GM12878 (cell line): ENCODE data around the gene TUFM. TPM values are rescaled to one million over a fixed set of nuclear protein-coding genes. Genes with fewer than 3 reads are reported as not detected.

ENCODE experiments used
- ATAC-seq: fragments of 200-7000 bp; cut with Tn5 transposase; 3 replicates; pipeline ENCODE4 v1.9.1; 2020; ENCODE audit warnings: mild to moderate bottlenecking, moderate library complexity
- BruUV-seq: library from RNA; stranded (reverse); fragments of 400-500 nt; replicated peaks from 2 replicates; lab custom pipeline; 2021; lab: Mats Ljungman, UMichigan
- CTCF ChIA-PET: fragments of 300-600 bp; sonication (Branson Sonifier 250); formaldehyde crosslinking; extraction: SDS; loops from one replicate; lab custom pipeline; 2021; ENCODE audit warnings: inconsistent platforms; lab: Yijun Ruan, JAX
- POLR2A ChIA-PET: fragments of 350-600 bp; formaldehyde crosslinking; extraction: SDS; loops from one replicate; lab custom pipeline; 2021; ENCODE audit warnings: inconsistent platforms; lab: Charles Lee
- RAD21 ChIA-PET: fragments of 300-600 bp; sonication (Branson Sonifier 250); formaldehyde crosslinking; loops from one replicate; lab custom pipeline; 2023; ENCODE audit warnings: antibody characterized with exemption; ENCODE audit not compliant: unreplicated experiment; lab: Charles Lee
- SMC1A ChIA-PET: fragments of 300-600 bp; sonication (Branson Sonifier 250); formaldehyde crosslinking; loops from one replicate; lab custom pipeline; 2023; ENCODE audit not compliant: unreplicated experiment, uncharacterized antibody; lab: Charles Lee
- DNase-seq: peaks from one replicate; pipeline ENCODE4 v3.0.0-alpha.2; 2011; ENCODE audit warnings: low read depth, low spot score
- FAIRE-seq: peaks from 3 replicates; lab custom pipeline; 2011; peaks lifted over from hg19 to GRCh38; lab: Jason Lieb, UNC
- H2AFZ ChIP-seq: 2 replicates; pipeline ENCODE4 v1.6.0; 2011; ENCODE audit warnings: low read depth, low read length, control low read depth; ENCODE audit not compliant: control insufficient read depth
- H3K27ac ChIP-seq: 2 replicates; pipeline ENCODE4 v1.5.1; 2011; ENCODE audit warnings: control low read depth; ENCODE audit not compliant: control insufficient read depth, insufficient read depth
- H3K27me3 ChIP-seq, 2 experiments: replicated peaks in 1 of 2; 2 replicates each; pipeline versions ENCODE4 v1.6.0 to v1.6.1; 2011; ENCODE audit warnings: low read length in 1 of 2; ENCODE audit not compliant: control insufficient read depth in 2 of 2, insufficient read depth in 2 of 2
- H3K36me3 ChIP-seq, 2 experiments: 2 replicates each; pipeline ENCODE4 v1.5.1; 2011; ENCODE audit warnings: low read length in 1 of 2; ENCODE audit not compliant: control insufficient read depth in 2 of 2, insufficient read depth in 2 of 2
- H3K4me1 ChIP-seq: 2 replicates; pipeline ENCODE4 v1.6.1; 2011; ENCODE audit warnings: mild to moderate bottlenecking, low read length, moderate library complexity, mixed read lengths; ENCODE audit not compliant: control insufficient read depth, insufficient read depth
- H3K4me2 ChIP-seq: 2 replicates; pipeline ENCODE4 v1.6.0; 2011; ENCODE audit warnings: control low read depth; ENCODE audit not compliant: control insufficient read depth, insufficient read depth
- H3K4me3 ChIP-seq: fragments of 200-600 bp; sonication (generic); 2 replicates; pipeline ENCODE4 v1.5.1; 2016
- H3K79me2 ChIP-seq: 2 replicates; pipeline ENCODE4 v1.6.0; 2011; ENCODE audit warnings: low read length; ENCODE audit not compliant: control insufficient read depth, insufficient read depth
- H3K9ac ChIP-seq: 2 replicates; pipeline ENCODE4 v1.8.0; 2011; ENCODE audit warnings: low read length, control low read depth, mixed read lengths; ENCODE audit not compliant: control insufficient read depth, insufficient read depth
- H3K9me3 ChIP-seq: replicated peaks from 3 replicates; pipeline ENCODE4 v1.5.1; 2011; ENCODE audit warnings: mild to moderate bottlenecking, low read length; ENCODE audit not compliant: control insufficient read depth, insufficient read depth
- H4K20me1 ChIP-seq: 2 replicates; pipeline ENCODE4 v1.6.0; 2011; ENCODE audit not compliant: control insufficient read depth, insufficient read depth
- CHD4 ChIP-seq: fragments of 200-600 bp; sonication (generic); IDR thresholded peaks from 2 replicates; pipeline ENCODE4 v1.6.1; 2016; ENCODE audit warnings: mild to moderate bottlenecking
- E4F1 ChIP-seq: fragments of 450-650 bp; IDR thresholded peaks from 2 replicates; pipeline ENCODE4 v1.6.1; 2018; ENCODE audit warnings: borderline replicate concordance, mild to moderate bottlenecking; ENCODE audit not compliant: partially characterized antibody
- FOS ChIP-seq: IDR thresholded peaks from 3 replicates; pipeline ENCODE4 v1.6.1; 2011; ENCODE audit warnings: borderline replicate concordance; ENCODE audit not compliant: insufficient read length; ENCODE audit errors: extremely low read depth
- SPI1 ChIP-seq: IDR thresholded peaks from 2 replicates; pipeline ENCODE4 v1.6.1; 2011; ENCODE audit warnings: low read depth, mild to moderate bottlenecking, low read length, moderate library complexity, borderline replicate concordance; ENCODE audit not compliant: insufficient read depth
- USF1 ChIP-seq: IDR thresholded peaks from 2 replicates; pipeline ENCODE4 v1.6.1; 2011; ENCODE audit warnings: borderline replicate concordance, low read depth, mild to moderate bottlenecking, moderate library complexity, mixed read lengths, low read length; ENCODE audit not compliant: insufficient read depth; ENCODE audit errors: extremely low read length
- WGBS: methylation state at CpG from one replicate; pipeline ENCODE4 v1.1.6; 2016; ENCODE audit warnings: low lambda C conversion rate; ENCODE audit not compliant: insufficient replicate concordance, insufficient coverage; ENCODE audit errors: missing lambda C conversion rate; 5-methylcytosine and 5-hydroxymethylcytosine counted together
- in situ Hi-C: fragments of 300-500 bp; cut with MboI; formaldehyde crosslinking; loops from 9 replicates; pipeline ENCODE4 v1.14.3; 2018; ENCODE audit warnings: mixed read lengths
- intact Hi-C: fragments of 100-400 bp; cut with micrococcal nuclease; formaldehyde crosslinking; loops from one replicate; pipeline ENCODE4 v1.14.2; 2022; ENCODE audit not compliant: unreplicated experiment
- polyA plus RNA-seq, 11 experiments: library from polyadenylated mRNA; depleted of rRNA in 4 of 11; unstranded in 6 of 11; stranded (reverse) in 5 of 11; fragments of >200 nt; fragmentation: Nextera tagmentation in 4 of 11; fragmentation: Illumina TruSeq in 1 of 11; extraction: Ambion mirVana in 4 of 11; extraction: Trizol in 1 of 11; gene quantifications; 1 replicate in 1 of 11; 2 replicates in 10 of 11; pipeline versions ENCODE4 v1.2.1 to v1.2.3, GENCODE V29; 2011 to 2016; ENCODE audit warnings: inconsistent platforms in 2 of 11, missing spikeins in 2 of 11, low read depth in 1 of 11
- total RNA-seq, 4 experiments: library from RNA; depleted of rRNA in 3 of 4; stranded (reverse); fragments of >200 nt in 3 of 4; fragmentation: Illumina TruSeq in 1 of 4; extraction: Trizol in 1 of 4; gene quantifications; 2 replicates each; pipeline versions ENCODE4 v1.2.1 to v1.2.3, GENCODE V29; 2013 to 2021
- TF ChIP-seq, protein P1 (sequence below): fragments of 450-650 bp; IDR thresholded peaks from 2 replicates; pipeline ENCODE4 v1.6.1; 2017; ENCODE audit warnings: mild to moderate bottlenecking, moderate library complexity
- TF ChIP-seq, protein P2 (sequence below): IDR thresholded peaks from 2 replicates; pipeline ENCODE4 v1.6.1; 2012; ENCODE audit warnings: low read depth, low read length, improper control_type of control experiment
- TF ChIP-seq, protein P3 (sequence below): fragments of 450-650 bp; IDR thresholded peaks from 2 replicates; pipeline ENCODE4 v1.6.1; 2017; ENCODE audit warnings: mild to moderate bottlenecking, low read depth, inconsistent platforms; ENCODE audit not compliant: poor library complexity, severe bottlenecking

The TUFM gene
- total and polyA plus RNA-seq, 10 of the 15 experiments (the other 5 are each of a cell fraction or from before 2014, with no cell fraction given): 23.4 to 354 (median 182) TPM

- in situ Hi-C loops: loop anchor here (5.0 kb wide), 1 partner anchor 36 kb away; no protein-coding TSS in a partner anchor
- Histone ChIP-seq H3K4me1 (peaks cover 13% of the 10 kb centered on the region), H3K36me3 (no peaks in the 10 kb centered on the region), H3K4me2 (no peak overlapping the region), H3K79me2 (no peaks in the 10 kb centered on the region), H3K9ac (no peak overlapping the region), H3K9me3 (no peaks in the 10 kb centered on the region), H3K27ac (no peak overlapping the region), H3K4me3 (no peak overlapping the region), H3K27me3 (no peaks in the 10 kb centered on the region), H2AFZ (no peak overlapping the region), H4K20me1 (no peaks in the 10 kb centered on the region)
- FAIRE-seq: no peak
- SMC1A ChIA-PET: interaction anchor here (1.3 to 2.3 kb wide), 2 partner anchors 43 to 64 kb away, joined by 3 to 26 read pairs; no protein-coding TSS in a partner anchor
- no peak for DNase-seq
- no peak for ATAC-seq
- intact Hi-C loops: no loop called here
- 88% methylated on average over 4 of the region's 4 CpGs for WGBS
- POLR2A ChIA-PET: interaction anchor here (1.0 to 1.8 kb wide), 2 partner anchors 43 to 70 kb away, joined by 3 to 5 read pairs; partner anchors contain the start of gene NFATC2IP
- CTCF ChIA-PET: interaction anchor here (1.4 to 2.4 kb wide), 2 partner anchors 43 to 64 kb away, joined by 5 to 7 read pairs; no protein-coding TSS in a partner anchor
- no peak for TF ChIP-seq SPI1
- TF ChIP-seq CHD4: no peak
- no peak for TF ChIP-seq FOS
- TF ChIP-seq E4F1: no peak
- TF ChIP-seq, protein P1, sequence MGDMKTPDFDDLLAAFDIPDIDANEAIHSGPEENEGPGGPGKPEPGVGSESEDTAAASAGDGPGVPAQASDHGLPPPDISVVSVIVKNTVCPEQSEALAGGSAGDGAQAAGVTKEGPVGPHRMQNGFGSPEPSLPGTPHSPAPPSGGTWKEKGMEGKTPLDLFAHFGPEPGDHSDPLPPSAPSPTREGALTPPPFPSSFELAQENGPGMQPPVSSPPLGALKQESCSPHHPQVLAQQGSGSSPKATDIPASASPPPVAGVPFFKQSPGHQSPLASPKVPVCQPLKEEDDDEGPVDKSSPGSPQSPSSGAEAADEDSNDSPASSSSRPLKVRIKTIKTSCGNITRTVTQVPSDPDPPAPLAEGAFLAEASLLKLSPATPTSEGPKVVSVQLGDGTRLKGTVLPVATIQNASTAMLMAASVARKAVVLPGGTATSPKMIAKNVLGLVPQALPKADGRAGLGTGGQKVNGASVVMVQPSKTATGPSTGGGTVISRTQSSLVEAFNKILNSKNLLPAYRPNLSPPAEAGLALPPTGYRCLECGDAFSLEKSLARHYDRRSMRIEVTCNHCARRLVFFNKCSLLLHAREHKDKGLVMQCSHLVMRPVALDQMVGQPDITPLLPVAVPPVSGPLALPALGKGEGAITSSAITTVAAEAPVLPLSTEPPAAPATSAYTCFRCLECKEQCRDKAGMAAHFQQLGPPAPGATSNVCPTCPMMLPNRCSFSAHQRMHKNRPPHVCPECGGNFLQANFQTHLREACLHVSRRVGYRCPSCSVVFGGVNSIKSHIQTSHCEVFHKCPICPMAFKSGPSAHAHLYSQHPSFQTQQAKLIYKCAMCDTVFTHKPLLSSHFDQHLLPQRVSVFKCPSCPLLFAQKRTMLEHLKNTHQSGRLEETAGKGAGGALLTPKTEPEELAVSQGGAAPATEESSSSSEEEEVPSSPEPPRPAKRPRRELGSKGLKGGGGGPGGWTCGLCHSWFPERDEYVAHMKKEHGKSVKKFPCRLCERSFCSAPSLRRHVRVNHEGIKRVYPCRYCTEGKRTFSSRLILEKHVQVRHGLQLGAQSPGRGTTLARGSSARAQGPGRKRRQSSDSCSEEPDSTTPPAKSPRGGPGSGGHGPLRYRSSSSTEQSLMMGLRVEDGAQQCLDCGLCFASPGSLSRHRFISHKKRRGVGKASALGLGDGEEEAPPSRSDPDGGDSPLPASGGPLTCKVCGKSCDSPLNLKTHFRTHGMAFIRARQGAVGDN: no peak
- TF ChIP-seq, protein P2, sequence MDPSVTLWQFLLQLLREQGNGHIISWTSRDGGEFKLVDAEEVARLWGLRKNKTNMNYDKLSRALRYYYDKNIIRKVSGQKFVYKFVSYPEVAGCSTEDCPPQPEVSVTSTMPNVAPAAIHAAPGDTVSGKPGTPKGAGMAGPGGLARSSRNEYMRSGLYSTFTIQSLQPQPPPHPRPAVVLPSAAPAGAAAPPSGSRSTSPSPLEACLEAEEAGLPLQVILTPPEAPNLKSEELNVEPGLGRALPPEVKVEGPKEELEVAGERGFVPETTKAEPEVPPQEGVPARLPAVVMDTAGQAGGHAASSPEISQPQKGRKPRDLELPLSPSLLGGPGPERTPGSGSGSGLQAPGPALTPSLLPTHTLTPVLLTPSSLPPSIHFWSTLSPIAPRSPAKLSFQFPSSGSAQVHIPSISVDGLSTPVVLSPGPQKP: no peak
- TF ChIP-seq USF1: no peak
- TF ChIP-seq, protein P3, sequence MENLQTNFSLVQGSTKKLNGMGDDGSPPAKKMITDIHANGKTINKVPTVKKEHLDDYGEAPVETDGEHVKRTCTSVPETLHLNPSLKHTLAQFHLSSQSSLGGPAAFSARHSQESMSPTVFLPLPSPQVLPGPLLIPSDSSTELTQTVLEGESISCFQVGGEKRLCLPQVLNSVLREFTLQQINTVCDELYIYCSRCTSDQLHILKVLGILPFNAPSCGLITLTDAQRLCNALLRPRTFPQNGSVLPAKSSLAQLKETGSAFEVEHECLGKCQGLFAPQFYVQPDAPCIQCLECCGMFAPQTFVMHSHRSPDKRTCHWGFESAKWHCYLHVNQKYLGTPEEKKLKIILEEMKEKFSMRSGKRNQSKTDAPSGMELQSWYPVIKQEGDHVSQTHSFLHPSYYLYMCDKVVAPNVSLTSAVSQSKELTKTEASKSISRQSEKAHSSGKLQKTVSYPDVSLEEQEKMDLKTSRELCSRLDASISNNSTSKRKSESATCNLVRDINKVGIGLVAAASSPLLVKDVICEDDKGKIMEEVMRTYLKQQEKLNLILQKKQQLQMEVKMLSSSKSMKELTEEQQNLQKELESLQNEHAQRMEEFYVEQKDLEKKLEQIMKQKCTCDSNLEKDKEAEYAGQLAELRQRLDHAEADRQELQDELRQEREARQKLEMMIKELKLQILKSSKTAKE: no peak
- RAD21 ChIA-PET: interaction anchor here (1.4 kb wide), 1 partner anchor 43 kb away, joined by 3 read pairs; no protein-coding TSS in a partner anchor
- no TSS peak for BruUV-seq
Measured at GRCh38 chr16:28880955-28881354, 34.8 kb upstream of the TUFM start.
